SK-N-SH treated with all-trans-retinoic acid at 6 μM for 48 hours (cell line): ENCODE results near the gene MSMP.

Source experiments
- ATAC-seq: fragments of 200-7000 bp; cut with Tn5 transposase; 3 replicates; pipeline ENCODE4 v1.9.1; 2020; ENCODE audit warnings: mild to moderate bottlenecking, moderate library complexity
- ARNTL ChIP-seq: fragments of 450-650 bp; formaldehyde crosslinking; IDR thresholded peaks from 2 replicates; pipeline ENCODE4 v1.5.0; 2020; ENCODE audit warnings: low read depth, mild to moderate bottlenecking, moderate library complexity, borderline replicate concordance
- BACH2 ChIP-seq: fragments of 250-450 bp; sonication (Bioruptor Pico); IDR thresholded peaks from 2 replicates; pipeline ENCODE4 v1.9.0; 2021; ENCODE audit warnings: mild to moderate bottlenecking, borderline replicate concordance
- CSRNP3 ChIP-seq: fragments of 250-450 bp; sonication (Bioruptor Pico); IDR thresholded peaks from 2 replicates; pipeline ENCODE4 v1.5.1; 2021; ENCODE audit warnings: mild to moderate bottlenecking, moderate library complexity
- ESRRG ChIP-seq: fragments of 250-450 bp; sonication (Bioruptor Pico); IDR thresholded peaks from 2 replicates; pipeline ENCODE4 v1.6.1; 2021; ENCODE audit warnings: mild to moderate bottlenecking
- GLIS3 ChIP-seq: fragments of 250-450 bp; sonication (Bioruptor Pico); IDR thresholded peaks from 2 replicates; pipeline ENCODE4 v1.5.0; 2020; ENCODE audit warnings: mild to moderate bottlenecking, moderate library complexity
- OSR1 ChIP-seq: fragments of 250-450 bp; sonication (Bioruptor Pico); IDR thresholded peaks from 2 replicates; pipeline ENCODE4 v1.8.0; 2022; ENCODE audit warnings: moderate library complexity, mild to moderate bottlenecking, inconsistent platforms
- PPARA ChIP-seq: fragments of 250-450 bp; sonication (Bioruptor Pico); IDR thresholded peaks from 2 replicates; pipeline ENCODE4 v1.5.0; 2020; ENCODE audit warnings: mild to moderate bottlenecking, borderline replicate concordance
- RARB ChIP-seq: fragments of 250-450 bp; sonication (Bioruptor Pico); IDR thresholded peaks from 2 replicates; pipeline ENCODE4 v1.8.0; 2021; ENCODE audit warnings: mild to moderate bottlenecking, moderate library complexity
- SNAI2 ChIP-seq: fragments of 250-450 bp; sonication (Bioruptor Pico); IDR thresholded peaks from 2 replicates; pipeline ENCODE4 v1.5.0; 2020; ENCODE audit warnings: mild to moderate bottlenecking, moderate library complexity
- TCF4 ChIP-seq: fragments of 250-450 bp; sonication (Bioruptor Pico); IDR thresholded peaks from 2 replicates; pipeline ENCODE4 v1.8.0; 2021; ENCODE audit warnings: mild to moderate bottlenecking, moderate library complexity, borderline replicate concordance
- ZC3H10 ChIP-seq: fragments of 250-450 bp; sonication (Bioruptor Pico); IDR thresholded peaks from 2 replicates; pipeline ENCODE4 v1.5.1; 2021; ENCODE audit warnings: mild to moderate bottlenecking, moderate library complexity
- ZFP3 ChIP-seq: fragments of 250-450 bp; sonication (Bioruptor Pico); IDR thresholded peaks from 2 replicates; pipeline ENCODE4 v1.5.0; 2020; ENCODE audit warnings: mild to moderate bottlenecking, moderate library complexity
- ZFP30 ChIP-seq: fragments of 450-650 bp; formaldehyde crosslinking; IDR thresholded peaks from 2 replicates; pipeline ENCODE4 v1.5.0; 2022; ENCODE audit warnings: mild to moderate bottlenecking, moderate library complexity
- ZNF565 ChIP-seq: fragments of 450-650 bp; formaldehyde crosslinking; conservative IDR thresholded peaks from 2 replicates; pipeline ENCODE4 v1.5.0; 2020; ENCODE audit warnings: low read depth, mild to moderate bottlenecking, moderate library complexity
- ZNF70 ChIP-seq: fragments of 450-650 bp; formaldehyde crosslinking; IDR thresholded peaks from 2 replicates; pipeline ENCODE4 v1.5.0; 2020; ENCODE audit warnings: mild to moderate bottlenecking, moderate library complexity
- TF ChIP-seq, protein P1 (sequence below): fragments of 250-450 bp; sonication (Bioruptor Pico); IDR thresholded peaks from 2 replicates; pipeline ENCODE4 v1.5.0; 2020; ENCODE audit warnings: mild to moderate bottlenecking, moderate library complexity
- TF ChIP-seq, protein P2 (sequence below): fragments of 250-450 bp; sonication (Bioruptor Pico); IDR thresholded peaks from 2 replicates; pipeline ENCODE4 v1.8.0; 2020; ENCODE audit warnings: mild to moderate bottlenecking, moderate library complexity, borderline replicate concordance
- TF ChIP-seq, protein P3 (sequence below): fragments of 250-450 bp; sonication (Bioruptor Pico); IDR thresholded peaks from 2 replicates; pipeline ENCODE4 v1.5.1; 2020; ENCODE audit warnings: low read depth, mild to moderate bottlenecking, moderate library complexity
- TF ChIP-seq, protein P4 (sequence below): fragments of 250-450 bp; sonication (Bioruptor Pico); IDR thresholded peaks from 2 replicates; pipeline ENCODE4 v1.8.0; 2021; ENCODE audit warnings: low read depth, mild to moderate bottlenecking, moderate library complexity, borderline replicate concordance

The MSMP gene

DNA sequence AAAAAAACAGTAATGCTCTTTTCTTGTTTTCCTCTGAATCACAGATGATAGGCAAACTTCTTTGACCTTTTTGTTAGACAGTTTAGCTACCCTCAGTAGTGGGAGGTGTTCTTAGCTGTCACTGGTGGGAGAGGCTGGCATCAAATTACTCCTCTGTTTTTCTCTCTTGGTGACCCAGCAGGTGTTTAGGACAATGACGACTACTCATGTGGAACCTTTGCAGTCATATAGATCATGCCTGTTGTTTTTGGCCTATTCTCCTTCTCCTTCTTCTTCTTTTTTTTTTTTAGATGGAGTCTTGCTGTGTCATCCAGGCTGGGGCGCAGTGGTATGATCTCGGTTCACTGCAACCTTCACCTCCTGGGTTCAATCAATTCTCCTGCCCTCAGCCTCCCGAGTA lies 21.9 kb upstream of the MSMP start (continued):
- TF ChIP-seq, protein P1, sequence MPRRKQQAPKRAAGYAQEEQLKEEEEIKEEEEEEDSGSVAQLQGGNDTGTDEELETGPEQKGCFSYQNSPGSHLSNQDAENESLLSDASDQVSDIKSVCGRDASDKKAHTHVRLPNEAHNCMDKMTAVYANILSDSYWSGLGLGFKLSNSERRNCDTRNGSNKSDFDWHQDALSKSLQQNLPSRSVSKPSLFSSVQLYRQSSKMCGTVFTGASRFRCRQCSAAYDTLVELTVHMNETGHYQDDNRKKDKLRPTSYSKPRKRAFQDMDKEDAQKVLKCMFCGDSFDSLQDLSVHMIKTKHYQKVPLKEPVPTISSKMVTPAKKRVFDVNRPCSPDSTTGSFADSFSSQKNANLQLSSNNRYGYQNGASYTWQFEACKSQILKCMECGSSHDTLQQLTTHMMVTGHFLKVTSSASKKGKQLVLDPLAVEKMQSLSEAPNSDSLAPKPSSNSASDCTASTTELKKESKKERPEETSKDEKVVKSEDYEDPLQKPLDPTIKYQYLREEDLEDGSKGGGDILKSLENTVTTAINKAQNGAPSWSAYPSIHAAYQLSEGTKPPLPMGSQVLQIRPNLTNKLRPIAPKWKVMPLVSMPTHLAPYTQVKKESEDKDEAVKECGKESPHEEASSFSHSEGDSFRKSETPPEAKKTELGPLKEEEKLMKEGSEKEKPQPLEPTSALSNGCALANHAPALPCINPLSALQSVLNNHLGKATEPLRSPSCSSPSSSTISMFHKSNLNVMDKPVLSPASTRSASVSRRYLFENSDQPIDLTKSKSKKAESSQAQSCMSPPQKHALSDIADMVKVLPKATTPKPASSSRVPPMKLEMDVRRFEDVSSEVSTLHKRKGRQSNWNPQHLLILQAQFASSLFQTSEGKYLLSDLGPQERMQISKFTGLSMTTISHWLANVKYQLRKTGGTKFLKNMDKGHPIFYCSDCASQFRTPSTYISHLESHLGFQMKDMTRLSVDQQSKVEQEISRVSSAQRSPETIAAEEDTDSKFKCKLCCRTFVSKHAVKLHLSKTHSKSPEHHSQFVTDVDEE (CRISPR knock-in tag) = no peak

GRCh38 chr9:35774907-35775635 lies 21.0 kb upstream of the MSMP start:
- ATAC-seq = no peak
- TF ChIP-seq TCF4 (no peak), ZNF565 (CRISPR knock-in tag) (no peak), ZFP3 (CRISPR knock-in tag) (no peak), ZFP30 (CRISPR knock-in tag) (no peak), ARNTL (CRISPR knock-in tag) (no peak), CSRNP3 (CRISPR knock-in tag) (no peak), RARB (CRISPR knock-in tag) (no peak), SNAI2 (CRISPR knock-in tag) (no peak)
- TF ChIP-seq, protein P2, sequence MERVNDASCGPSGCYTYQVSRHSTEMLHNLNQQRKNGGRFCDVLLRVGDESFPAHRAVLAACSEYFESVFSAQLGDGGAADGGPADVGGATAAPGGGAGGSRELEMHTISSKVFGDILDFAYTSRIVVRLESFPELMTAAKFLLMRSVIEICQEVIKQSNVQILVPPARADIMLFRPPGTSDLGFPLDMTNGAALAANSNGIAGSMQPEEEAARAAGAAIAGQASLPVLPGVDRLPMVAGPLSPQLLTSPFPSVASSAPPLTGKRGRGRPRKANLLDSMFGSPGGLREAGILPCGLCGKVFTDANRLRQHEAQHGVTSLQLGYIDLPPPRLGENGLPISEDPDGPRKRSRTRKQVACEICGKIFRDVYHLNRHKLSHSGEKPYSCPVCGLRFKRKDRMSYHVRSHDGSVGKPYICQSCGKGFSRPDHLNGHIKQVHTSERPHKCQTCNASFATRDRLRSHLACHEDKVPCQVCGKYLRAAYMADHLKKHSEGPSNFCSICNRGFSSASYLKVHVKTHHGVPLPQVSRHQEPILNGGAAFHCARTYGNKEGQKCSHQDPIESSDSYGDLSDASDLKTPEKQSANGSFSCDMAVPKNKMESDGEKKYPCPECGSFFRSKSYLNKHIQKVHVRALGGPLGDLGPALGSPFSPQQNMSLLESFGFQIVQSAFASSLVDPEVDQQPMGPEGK = no peak
- TF ChIP-seq, protein P1 (CRISPR knock-in tag) = no peak
- TF ChIP-seq, protein P3, sequence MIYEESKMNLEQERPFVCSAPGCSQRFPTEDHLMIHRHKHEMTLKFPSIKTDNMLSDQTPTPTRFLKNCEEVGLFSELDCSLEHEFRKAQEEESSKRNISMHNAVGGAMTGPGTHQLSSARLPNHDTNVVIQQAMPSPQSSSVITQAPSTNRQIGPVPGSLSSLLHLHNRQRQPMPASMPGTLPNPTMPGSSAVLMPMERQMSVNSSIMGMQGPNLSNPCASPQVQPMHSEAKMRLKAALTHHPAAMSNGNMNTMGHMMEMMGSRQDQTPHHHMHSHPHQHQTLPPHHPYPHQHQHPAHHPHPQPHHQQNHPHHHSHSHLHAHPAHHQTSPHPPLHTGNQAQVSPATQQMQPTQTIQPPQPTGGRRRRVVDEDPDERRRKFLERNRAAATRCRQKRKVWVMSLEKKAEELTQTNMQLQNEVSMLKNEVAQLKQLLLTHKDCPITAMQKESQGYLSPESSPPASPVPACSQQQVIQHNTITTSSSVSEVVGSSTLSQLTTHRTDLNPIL (CRISPR knock-in tag) = no peak

GRCh38 chr9:35771943-35772342 lies 17.9 kb upstream of the MSMP start:
- ATAC-seq = no peak
- no peak for TF ChIP-seq GLIS3 (CRISPR knock-in tag)
- TF ChIP-seq BACH2 (CRISPR knock-in tag) = no peak
- TF ChIP-seq ESRRG = no peak
- no peak for TF ChIP-seq CSRNP3 (CRISPR knock-in tag)
- no peak for TF ChIP-seq OSR1 (CRISPR knock-in tag)

GRCh38 chr9:35771534-35771933 lies 17.5 kb upstream of the MSMP start:
- peak; percentile 48 for ATAC-seq
- no peak for TF ChIP-seq ESRRG
- TF ChIP-seq RARB (CRISPR knock-in tag) = no peak
- no peak for TF ChIP-seq OSR1 (CRISPR knock-in tag)
- no peak for TF ChIP-seq ARNTL (CRISPR knock-in tag)
- TF ChIP-seq ZFP30 (CRISPR knock-in tag) = no peak
- TF ChIP-seq SNAI2 (CRISPR knock-in tag) = no peak
- no peak for TF ChIP-seq ZC3H10 (CRISPR knock-in tag)
- no peak for TF ChIP-seq ZNF70
- TF ChIP-seq, protein P4, sequence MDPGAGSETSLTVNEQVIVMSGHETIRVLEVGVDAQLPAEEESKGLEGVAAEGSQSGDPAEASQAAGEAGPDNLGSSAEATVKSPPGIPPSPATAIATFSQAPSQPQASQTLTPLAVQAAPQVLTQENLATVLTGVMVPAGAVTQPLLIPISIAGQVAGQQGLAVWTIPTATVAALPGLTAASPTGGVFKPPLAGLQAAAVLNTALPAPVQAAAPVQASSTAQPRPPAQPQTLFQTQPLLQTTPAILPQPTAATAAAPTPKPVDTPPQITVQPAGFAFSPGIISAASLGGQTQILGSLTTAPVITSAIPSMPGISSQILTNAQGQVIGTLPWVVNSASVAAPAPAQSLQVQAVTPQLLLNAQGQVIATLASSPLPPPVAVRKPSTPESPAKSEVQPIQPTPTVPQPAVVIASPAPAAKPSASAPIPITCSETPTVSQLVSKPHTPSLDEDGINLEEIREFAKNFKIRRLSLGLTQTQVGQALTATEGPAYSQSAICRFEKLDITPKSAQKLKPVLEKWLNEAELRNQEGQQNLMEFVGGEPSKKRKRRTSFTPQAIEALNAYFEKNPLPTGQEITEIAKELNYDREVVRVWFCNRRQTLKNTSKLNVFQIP = no peak
- TF ChIP-seq PPARA (CRISPR knock-in tag) = no peak
